ENCODE data around the gene COQ8B.
A peak's percentile ranks its signal among the peaks of the same experiment; 100 is the strongest.

Gene COQ8B

DNA sequence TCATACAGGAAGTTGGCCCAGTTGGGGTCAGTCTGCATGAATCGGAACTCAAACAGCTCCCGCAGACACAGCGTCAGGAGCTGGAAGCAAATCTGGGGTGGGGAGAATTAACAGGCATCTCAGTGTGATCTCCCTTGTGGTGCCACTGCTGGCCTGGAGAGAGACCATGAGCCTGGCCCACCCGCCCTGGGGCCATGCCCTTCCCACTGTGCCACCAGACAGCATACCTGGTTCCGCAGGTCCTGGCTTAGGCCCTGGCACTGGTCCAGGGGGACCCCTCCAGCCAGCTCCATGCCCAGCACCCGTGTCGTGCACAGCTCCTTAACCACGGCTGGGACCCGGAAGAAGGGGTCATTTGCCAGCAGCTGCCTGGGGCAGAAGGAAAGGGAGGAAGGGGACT, 16.6 kb downstream of the COQ8B start:
- Histone ChIP-seq H3K23ac (ENCODE audit: low read depth, low read length, poor library complexity) (no peak overlapping the region), H2AFZ (ENCODE audit: low read length) (no peak overlapping the region), H4K8ac (ENCODE audit: low read depth, low read length) (no peak overlapping the region), H3K9me3 (replicated peaks in 1 of 2; ENCODE audit: control insufficient read depth in 2 of 2, insufficient read depth in 1 of 2, low read depth in 1 of 2, low read length in 2 of 2) (no peaks in the 10 kb centered on the region), H3K79me1 (ENCODE audit: low read depth, low read length) (no peaks in the 10 kb centered on the region), H2BK15ac (ENCODE audit: low read length) (no peak overlapping the region), H3K27me3 (ENCODE audit: control insufficient read depth in 3 of 3, insufficient read depth in 3 of 3, low read depth in 1 of 3, low read length in 3 of 3) (no peaks in the 10 kb centered on the region), H2BK12ac (ENCODE audit: low read length) (no peak overlapping the region), H3K14ac (ENCODE audit: low read length) (no peak overlapping the region), H3K4me3 (ENCODE audit: low read length in 2 of 2) (no peak overlapping the region), H2BK120ac (ENCODE audit: low read depth, low read length) (no peak overlapping the region), H3K27ac (replicated peaks; ENCODE audit: low read length) (no peak overlapping the region), H3K9ac (ENCODE audit: low read depth, low read length, poor library complexity) (no peak overlapping the region), H2AK5ac (ENCODE audit: low read depth, low read length) (no peak overlapping the region), H3K36me3 (replicated peaks in 1 of 2; ENCODE audit: control insufficient read depth in 2 of 2, insufficient read depth in 2 of 2, low read length in 2 of 2) (peaks cover 49 to 85% of the 10 kb centered on the region in 2 donors), H3K4ac (ENCODE audit: low read length) (no peak overlapping the region), H3K4me2 (ENCODE audit: insufficient read depth, low read length, poor library complexity, severe bottlenecking) (no peak overlapping the region), H3K4me1 (ENCODE audit: control insufficient read depth in 2 of 2, insufficient read depth in 1 of 2, low read depth in 1 of 2, low read length in 2 of 2) (peaks cover 0 to 4% of the 10 kb centered on the region in 2 donors), H2BK5ac (ENCODE audit: low read length) (no peak overlapping the region), H3K18ac (ENCODE audit: low read length) (no peak overlapping the region), H4K91ac (ENCODE audit: low read depth, low read length, poor library complexity) (no peak overlapping the region)
- DNase-seq (ENCODE audit: low spot score): no peak
- no CpG with 5 or more reads among the region's 9 CpGs for WGBS, 2 donors (ENCODE audit: extremely low coverage in 2 of 2, insufficient read length in 2 of 2, insufficient replicate concordance in 1 of 2)

DNA sequence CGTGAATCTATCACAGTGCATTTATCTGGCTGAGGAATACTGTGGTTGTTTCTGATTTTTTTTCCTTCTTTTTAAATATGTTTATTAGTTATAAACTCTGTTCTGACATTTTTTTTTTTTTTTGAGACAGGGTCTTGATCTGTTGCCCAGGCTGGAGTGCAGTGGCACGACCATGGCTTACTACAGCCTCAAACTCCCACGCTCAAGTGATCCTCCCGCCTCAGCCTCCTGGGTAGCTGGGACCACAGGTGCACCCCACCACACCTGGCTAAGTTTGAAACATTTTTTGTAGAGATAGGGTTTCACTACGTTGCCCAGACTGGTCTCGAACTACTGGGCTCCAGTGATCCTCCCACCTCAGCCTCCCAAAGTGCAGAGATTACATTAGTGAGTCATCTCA, 19.7 kb downstream of the COQ8B start:
- no peak overlapping the region for H3K4me3 ChIP-seq (ENCODE audit: low read length in 2 of 2)
- WGBS, 2 donors (ENCODE audit: extremely low coverage in 2 of 2, insufficient read length in 2 of 2, insufficient replicate concordance in 1 of 2): no CpG with 5 or more reads among the region's 6 CpGs

DNA sequence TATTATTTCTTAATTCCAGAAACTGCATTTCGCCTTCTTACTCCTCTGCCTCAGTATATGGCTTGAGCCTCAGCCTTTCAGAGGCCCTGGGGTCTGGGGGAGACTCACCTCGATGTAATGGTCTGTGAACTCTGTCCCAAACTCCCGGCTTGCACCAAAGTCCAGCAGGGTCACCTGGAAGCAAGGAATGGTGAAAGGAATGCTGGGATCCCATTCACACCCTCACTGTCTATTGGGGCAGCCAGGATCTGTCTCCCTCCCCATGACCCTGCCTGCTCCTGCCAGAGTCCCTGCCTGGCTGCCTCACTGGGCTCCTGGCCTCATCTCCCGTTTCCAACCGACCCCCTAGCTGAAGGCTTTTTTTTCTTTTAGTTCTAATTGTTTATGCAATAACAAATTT, 20.8 kb downstream of the COQ8B start:
- H3K14ac ChIP-seq (ENCODE audit: low read length): no peak overlapping the region
- no CpG with 5 or more reads among the region's 5 CpGs for WGBS, 2 donors (ENCODE audit: extremely low coverage in 2 of 2, insufficient read length in 2 of 2, insufficient replicate concordance in 1 of 2)
- H2BK5ac ChIP-seq (ENCODE audit: low read length): no peak overlapping the region
- no peak overlapping the region for H3K4ac ChIP-seq (ENCODE audit: low read length)
- H2AFZ ChIP-seq (ENCODE audit: low read length): no peak overlapping the region
- DNase-seq (ENCODE audit: low spot score): no peak
- H3K79me1 ChIP-seq (ENCODE audit: low read depth, low read length): no peaks in the 10 kb centered on the region
- H3K4me1 ChIP-seq (ENCODE audit: control insufficient read depth in 2 of 2, insufficient read depth in 1 of 2, low read depth in 1 of 2, low read length in 2 of 2): peaks cover 4 to 7% of the 10 kb centered on the region in 2 donors
- H2BK120ac ChIP-seq (ENCODE audit: low read depth, low read length): no peak overlapping the region
- H3K18ac ChIP-seq (ENCODE audit: low read length): no peak overlapping the region
- no peak overlapping the region for H3K27ac ChIP-seq (replicated peaks; ENCODE audit: low read length)
- no peak overlapping the region for H3K23ac ChIP-seq (ENCODE audit: low read depth, low read length, poor library complexity)
- H3K36me3 ChIP-seq (replicated peaks in 1 of 2; ENCODE audit: control insufficient read depth in 2 of 2, insufficient read depth in 2 of 2, low read length in 2 of 2): peaks cover 37 to 71% of the 10 kb centered on the region in 2 donors
- no peaks in the 10 kb centered on the region for H3K9me3 ChIP-seq (replicated peaks in 1 of 2; ENCODE audit: control insufficient read depth in 2 of 2, insufficient read depth in 1 of 2, low read depth in 1 of 2, low read length in 2 of 2)
- no peaks in the 10 kb centered on the region for H3K27me3 ChIP-seq (ENCODE audit: control insufficient read depth in 3 of 3, insufficient read depth in 3 of 3, low read depth in 1 of 3, low read length in 3 of 3)
- H3K4me2 ChIP-seq (ENCODE audit: insufficient read depth, low read length, poor library complexity, severe bottlenecking): no peak overlapping the region
- H4K8ac ChIP-seq (ENCODE audit: low read depth, low read length): no peak overlapping the region
- no peak overlapping the region for H3K4me3 ChIP-seq (ENCODE audit: low read length in 2 of 2)
- no peak overlapping the region for H2AK5ac ChIP-seq (ENCODE audit: low read depth, low read length)
- no peak overlapping the region for H4K91ac ChIP-seq (ENCODE audit: low read depth, low read length, poor library complexity)
- no peak overlapping the region for H3K9ac ChIP-seq (ENCODE audit: low read depth, low read length, poor library complexity)
- no peak overlapping the region for H2BK12ac ChIP-seq (ENCODE audit: low read length)
- no peak overlapping the region for H2BK15ac ChIP-seq (ENCODE audit: low read length)

More for the DNA sequence above, 19.7 kb downstream of the COQ8B start:
- no peaks in the 10 kb centered on the region for H3K4me1 ChIP-seq (ENCODE audit: control insufficient read depth in 2 of 2, insufficient read depth in 1 of 2, low read depth in 1 of 2, low read length in 2 of 2)
- no peak overlapping the region for H2BK15ac ChIP-seq (ENCODE audit: low read length)
- H3K4me2 ChIP-seq (ENCODE audit: insufficient read depth, low read length, poor library complexity, severe bottlenecking): no peak overlapping the region
- H3K79me1 ChIP-seq (ENCODE audit: low read depth, low read length): no peaks in the 10 kb centered on the region
- no peaks in the 10 kb centered on the region for H3K27me3 ChIP-seq (ENCODE audit: control insufficient read depth in 3 of 3, insufficient read depth in 3 of 3, low read depth in 1 of 3, low read length in 3 of 3)
- H3K9ac ChIP-seq (ENCODE audit: low read depth, low read length, poor library complexity): no peak overlapping the region
- no peak overlapping the region for H3K18ac ChIP-seq (ENCODE audit: low read length)
- no peak overlapping the region for H2AK5ac ChIP-seq (ENCODE audit: low read depth, low read length)
- peaks cover 44 to 75% of the 10 kb centered on the region in 2 donors for H3K36me3 ChIP-seq (replicated peaks in 1 of 2; ENCODE audit: control insufficient read depth in 2 of 2, insufficient read depth in 2 of 2, low read length in 2 of 2)
- H3K27ac ChIP-seq (replicated peaks; ENCODE audit: low read length): no peak overlapping the region
- no peak overlapping the region for H2AFZ ChIP-seq (ENCODE audit: low read length)
- H2BK5ac ChIP-seq (ENCODE audit: low read length): no peak overlapping the region
- H3K4ac ChIP-seq (ENCODE audit: low read length): no peak overlapping the region
- H4K8ac ChIP-seq (ENCODE audit: low read depth, low read length): no peak overlapping the region
- no peak overlapping the region for H4K91ac ChIP-seq (ENCODE audit: low read depth, low read length, poor library complexity)
- no peak overlapping the region for H3K23ac ChIP-seq (ENCODE audit: low read depth, low read length, poor library complexity)
- H2BK120ac ChIP-seq (ENCODE audit: low read depth, low read length): no peak overlapping the region
- no peak for DNase-seq (ENCODE audit: low spot score)
- H3K9me3 ChIP-seq (replicated peaks in 1 of 2; ENCODE audit: control insufficient read depth in 2 of 2, insufficient read depth in 1 of 2, low read depth in 1 of 2, low read length in 2 of 2): no peaks in the 10 kb centered on the region
- H3K14ac ChIP-seq (ENCODE audit: low read length): no peak overlapping the region
- H2BK12ac ChIP-seq (ENCODE audit: low read length): no peak overlapping the region

DNA sequence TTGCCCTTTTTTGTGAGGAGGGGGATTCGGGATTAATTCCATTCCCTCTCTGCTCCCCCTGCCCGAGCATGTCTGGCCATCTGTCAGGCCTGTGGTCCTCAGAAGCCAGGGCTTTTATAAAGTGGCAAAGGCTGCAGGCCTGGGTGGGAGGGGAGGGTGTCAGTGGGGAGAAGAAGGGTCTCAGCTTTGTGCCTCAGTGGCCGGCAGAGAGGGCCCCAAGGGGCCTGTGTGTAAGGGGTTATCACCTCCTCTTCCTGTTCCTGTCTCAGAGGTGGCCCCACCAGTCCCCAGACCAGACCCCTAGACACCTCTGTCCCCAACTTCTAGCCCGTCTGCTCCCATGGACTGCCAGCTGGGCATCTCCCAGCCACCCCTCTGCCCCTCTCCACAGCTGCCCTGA, 22.8 kb downstream of the COQ8B start:
- peaks cover 25 to 54% of the 10 kb centered on the region in 2 donors for H3K36me3 ChIP-seq (replicated peaks in 1 of 2; ENCODE audit: control insufficient read depth in 2 of 2, insufficient read depth in 2 of 2, low read length in 2 of 2)
- no peak overlapping the region for H2AFZ ChIP-seq (ENCODE audit: low read length)
- H2BK120ac ChIP-seq (ENCODE audit: low read depth, low read length): no peak overlapping the region
- H3K9me3 ChIP-seq (replicated peaks in 1 of 2; ENCODE audit: control insufficient read depth in 2 of 2, insufficient read depth in 1 of 2, low read depth in 1 of 2, low read length in 2 of 2): no peaks in the 10 kb centered on the region
- H3K14ac ChIP-seq (ENCODE audit: low read length): no peak overlapping the region
- no peaks in the 10 kb centered on the region for H3K27me3 ChIP-seq (ENCODE audit: control insufficient read depth in 3 of 3, insufficient read depth in 3 of 3, low read depth in 1 of 3, low read length in 3 of 3)
- H3K18ac ChIP-seq (ENCODE audit: low read length): no peak overlapping the region
- H4K91ac ChIP-seq (ENCODE audit: low read depth, low read length, poor library complexity): no peak overlapping the region
- H3K27ac ChIP-seq (replicated peaks; ENCODE audit: low read length): no peak overlapping the region
- H2BK15ac ChIP-seq (ENCODE audit: low read length): no peak overlapping the region
- WGBS, 2 donors (ENCODE audit: extremely low coverage in 2 of 2, insufficient read length in 2 of 2, insufficient replicate concordance in 1 of 2): no CpG with 5 or more reads among the region's 4 CpGs
- H3K4ac ChIP-seq (ENCODE audit: low read length): no peak overlapping the region
- H3K23ac ChIP-seq (ENCODE audit: low read depth, low read length, poor library complexity): peak overlapping the region; percentile 20
- no peak overlapping the region for H2AK5ac ChIP-seq (ENCODE audit: low read depth, low read length)
- H3K4me3 ChIP-seq (ENCODE audit: low read length in 2 of 2): no peak overlapping the region
- H3K79me1 ChIP-seq (ENCODE audit: low read depth, low read length): peaks cover 8% of the 10 kb centered on the region
- no peak overlapping the region for H2BK12ac ChIP-seq (ENCODE audit: low read length)
- H4K8ac ChIP-seq (ENCODE audit: low read depth, low read length): no peak overlapping the region
- H3K4me1 ChIP-seq (ENCODE audit: control insufficient read depth in 2 of 2, insufficient read depth in 1 of 2, low read depth in 1 of 2, low read length in 2 of 2): peaks cover 16 to 20% of the 10 kb centered on the region in 2 donors
- no peak overlapping the region for H3K9ac ChIP-seq (ENCODE audit: low read depth, low read length, poor library complexity)
- no peak for DNase-seq (ENCODE audit: low spot score)
- no peak overlapping the region for H2BK5ac ChIP-seq (ENCODE audit: low read length)
- no peak overlapping the region for H3K4me2 ChIP-seq (ENCODE audit: insufficient read depth, low read length, poor library complexity, severe bottlenecking)

All from neuronal stem cell (in vitro differentiated cells).